ENCODE data around the gene NME5.

The NME5 gene

GRCh38 chr5:138132543-138132942, 6.7 kb downstream of the NME5 start:
- DNase-seq (ENCODE audit: low read depth in 2 of 2): no peak

- DNase-seq (ENCODE audit: low read depth in 2 of 2): no peak
Measured at GRCh38 chr5:138129347-138129746, 9.9 kb downstream of the NME5 start.

GRCh38 chr5:138128334-138128733, 10.9 kb downstream of the NME5 start:
- DNase-seq (ENCODE audit: low read depth in 2 of 2): no peak

GRCh38 chr5:138115254-138115653, 24.0 kb downstream of the NME5 start:
- no peak for DNase-seq (ENCODE audit: low read depth in 2 of 2)

GRCh38 chr5:138111937-138112336, 27.3 kb downstream of the NME5 start:
- DNase-seq (ENCODE audit: low read depth in 2 of 2): no peak

- no peak for DNase-seq (ENCODE audit: low read depth in 2 of 2)
Measured at GRCh38 chr5:138111181-138111580, 28.0 kb downstream of the NME5 start.

- no peak for DNase-seq (ENCODE audit: low read depth in 2 of 2)
Measured at GRCh38 chr5:138110266-138110963, 28.8 kb downstream of the NME5 start.

GRCh38 chr5:138109463-138110265, 29.6 kb downstream of the NME5 start:
- no peak for DNase-seq (ENCODE audit: low read depth in 2 of 2)

- DNase-seq (ENCODE audit: low read depth in 2 of 2): no peak
Measured at GRCh38 chr5:138107213-138107612, 32.0 kb downstream of the NME5 start.

GRCh38 chr5:138105709-138106108, 33.5 kb downstream of the NME5 start:
- no peak for DNase-seq (ENCODE audit: low read depth in 2 of 2)

- no peak for DNase-seq (ENCODE audit: low read depth in 2 of 2)
Measured at GRCh38 chr5:138103319-138103637, 36.0 kb downstream of the NME5 start.

GRCh38 chr5:138102454-138103318, 36.5 kb downstream of the NME5 start:
- no peak for DNase-seq (ENCODE audit: low read depth in 2 of 2)

GRCh38 chr5:138096997-138097828, 42.0 kb downstream of the NME5 start:
- no peak for DNase-seq (ENCODE audit: low read depth in 2 of 2)

GRCh38 chr5:138096363-138096762, 42.9 kb downstream of the NME5 start:
- DNase-seq (ENCODE audit: low read depth in 2 of 2): no peak

GRCh38 chr5:138095100-138095907, 43.9 kb downstream of the NME5 start:
- no peak for DNase-seq (ENCODE audit: low read depth in 2 of 2)

- DNase-seq (ENCODE audit: low read depth in 2 of 2): no peak
Measured at GRCh38 chr5:138093036-138093435, 46.2 kb downstream of the NME5 start.

- DNase-seq (ENCODE audit: low read depth in 2 of 2): no peak
Measured at GRCh38 chr5:138092301-138092700, 46.9 kb downstream of the NME5 start.

GRCh38 chr5:138091685-138092084, 47.5 kb downstream of the NME5 start:
- DNase-seq (ENCODE audit: low read depth in 2 of 2): no peak

GRCh38 chr5:138083702-138084101, 55.5 kb downstream of the NME5 start, which contains the start of gene WNT8A:
Gene WNT8A, plus strand, starts transcription at chr5:138084033. Its CDS starts 95 bp downstream, at chr5:138084128.
- no peak for DNase-seq (ENCODE audit: low read depth in 2 of 2)

GRCh38 chr5:138082033-138082432, 57.2 kb downstream of the NME5 start:
- DNase-seq (ENCODE audit: low read depth in 2 of 2): no peak

Measured in stimulated activated CD8-positive, alpha-beta memory T cell treated with anti-CD3 and anti-CD28 coated beads, Interleukin-2, amount 100 ng/mL, for 1 hour (primary cell).